H9 (cell line): ENCODE data around the gene PCDHGB2. TPM values are rescaled to one million over a fixed set of nuclear protein-coding genes. Genes with fewer than 3 reads are reported as not detected.
"Not testable (repeated sequence)": the region's sequence is repeated elsewhere in the genome, so short reads cannot be mapped to it uniquely, and the experiment has no call there.

Source experiments
- DNase-seq: peaks from one replicate; pipeline ENCODE4 v3.0.0-alpha.2; 2017
- H2AFZ ChIP-seq: one replicate; pipeline ENCODE4 v1.6.1; 2013; ENCODE audit warnings: mild to moderate bottlenecking, low read length, control low read depth, moderate library complexity
- H2AK5ac ChIP-seq: 2 replicates; pipeline ENCODE4 v1.6.1; 2013; ENCODE audit warnings: low read length, control low read depth, mixed read lengths; ENCODE audit not compliant: insufficient read length
- H2BK120ac ChIP-seq: one replicate; pipeline ENCODE4 v1.6.1; 2013; ENCODE audit warnings: low read depth, mild to moderate bottlenecking, low read length, control low read depth, inconsistent platforms; ENCODE audit not compliant: poor library complexity, severe bottlenecking
- H2BK12ac ChIP-seq: 2 replicates; pipeline ENCODE4 v1.6.1; 2013; ENCODE audit warnings: low read length, control low read depth, mixed read lengths, low read depth; ENCODE audit not compliant: insufficient read length
- H2BK15ac ChIP-seq: 2 replicates; pipeline ENCODE4 v1.6.1; 2013; ENCODE audit warnings: low read depth, low read length, control low read depth
- H2BK20ac ChIP-seq: one replicate; pipeline ENCODE4 v1.6.1; 2013; ENCODE audit warnings: low read depth, mild to moderate bottlenecking, low read length, control low read depth, inconsistent platforms; ENCODE audit not compliant: poor library complexity, severe bottlenecking
- H2BK5ac ChIP-seq: 2 replicates; pipeline ENCODE4 v1.6.1; 2013; ENCODE audit warnings: low read length, control low read depth, mixed read lengths; ENCODE audit not compliant: insufficient read length
- H3K14ac ChIP-seq: 2 replicates; pipeline ENCODE4 v1.6.1; 2013; ENCODE audit warnings: low read length, control low read depth; ENCODE audit not compliant: insufficient read depth
- H3K18ac ChIP-seq: 2 replicates; pipeline ENCODE4 v1.6.1; 2013; ENCODE audit warnings: low read depth, mild to moderate bottlenecking, mixed read lengths, low read length, control low read depth; ENCODE audit not compliant: insufficient read length
- H3K23ac ChIP-seq: 2 replicates; pipeline ENCODE4 v1.6.1; 2013; ENCODE audit warnings: low read length, control low read depth, mixed read lengths, low read depth; ENCODE audit not compliant: insufficient read length
- H3K23me2 ChIP-seq: 2 replicates; pipeline ENCODE4 v1.6.1; 2013; ENCODE audit warnings: low read depth, mild to moderate bottlenecking, mixed read lengths, low read length, control low read depth; ENCODE audit not compliant: insufficient read length, poor library complexity, severe bottlenecking
- H3K27ac ChIP-seq: 2 replicates; pipeline ENCODE4 v1.5.1; 2013; ENCODE audit warnings: low read length, control low read depth, mixed read lengths, low read depth; ENCODE audit not compliant: insufficient read length
- H3K27me3 ChIP-seq: 2 replicates; pipeline ENCODE4 v1.6.1; 2013; ENCODE audit warnings: low read length, control low read depth, inconsistent platforms; ENCODE audit not compliant: insufficient read depth
- H3K4ac ChIP-seq: 2 replicates; pipeline ENCODE4 v1.6.1; 2013; ENCODE audit warnings: low read depth, mild to moderate bottlenecking, control low read depth, inconsistent platforms, low read length, moderate library complexity
- H3K4me1 ChIP-seq: 2 replicates; pipeline ENCODE4 v1.6.1; 2013; ENCODE audit warnings: low read length, control low read depth, inconsistent platforms; ENCODE audit not compliant: insufficient read depth
- H3K4me2 ChIP-seq: 2 replicates; pipeline ENCODE4 v1.6.1; 2013; ENCODE audit warnings: low read length, control low read depth, mixed read lengths; ENCODE audit not compliant: insufficient read length, insufficient read depth
- H3K56ac ChIP-seq: 2 replicates; pipeline ENCODE4 v1.6.1; 2013; ENCODE audit warnings: low read depth, mild to moderate bottlenecking, mixed read lengths, low read length, control low read depth; ENCODE audit not compliant: insufficient read length
- H3K79me1 ChIP-seq: 2 replicates; pipeline ENCODE4 v1.6.1; 2013; ENCODE audit warnings: low read depth, mild to moderate bottlenecking, moderate library complexity, low read length, control low read depth, inconsistent platforms; ENCODE audit not compliant: insufficient read depth, poor library complexity, severe bottlenecking
- H3K79me2 ChIP-seq: 2 replicates; pipeline ENCODE4 v1.6.1; 2013; ENCODE audit warnings: low read length, control low read depth, inconsistent platforms; ENCODE audit not compliant: insufficient read depth
- H3K9ac ChIP-seq: 2 replicates; pipeline ENCODE4 v1.6.1; 2013; ENCODE audit warnings: low read length, control low read depth, mixed read lengths; ENCODE audit not compliant: insufficient read length; ENCODE audit errors: extremely low read depth
- H3K9me3 ChIP-seq: one replicate; pipeline ENCODE4 v1.6.1; 2013; ENCODE audit warnings: low read depth, low read length, inconsistent platforms; ENCODE audit not compliant: control insufficient read depth
- H3T11ph ChIP-seq: one replicate; pipeline ENCODE4 v1.6.1; 2013; ENCODE audit warnings: mild to moderate bottlenecking, low read length, control low read depth, inconsistent platforms
- H4K20me1 ChIP-seq: one replicate; pipeline ENCODE4 v1.6.1; 2013; ENCODE audit not compliant: control insufficient read depth, insufficient read length, insufficient read depth
- H4K5ac ChIP-seq: 2 replicates; pipeline ENCODE4 v1.6.1; 2013; ENCODE audit warnings: low read depth, mild to moderate bottlenecking, mixed read lengths, low read length, control low read depth; ENCODE audit not compliant: insufficient read length
- H4K8ac ChIP-seq: replicated peaks from 2 replicates; pipeline ENCODE4 v1.6.1; 2013; ENCODE audit warnings: low read length, control low read depth, mixed read lengths, low read depth; ENCODE audit not compliant: insufficient read length
- H4K91ac ChIP-seq: 2 replicates; pipeline ENCODE4 v1.6.1; 2013; ENCODE audit warnings: low read depth, mild to moderate bottlenecking, moderate library complexity, mixed read lengths, low read length, control low read depth; ENCODE audit not compliant: insufficient read length
- H3K27ac Mint-ChIP-seq, 3 experiments: 2 replicates in 2 of 3; 3 replicates in 1 of 3; pipeline ENCODE4 v1.8.0; 2020 to 2021; ENCODE audit warnings: mixed read lengths in 3 of 3, mild to moderate bottlenecking in 1 of 3, moderate library complexity in 1 of 3
- H3K27me3 Mint-ChIP-seq: 2 replicates; pipeline ENCODE4 v1.8.0; 2021; ENCODE audit warnings: low read depth, mild to moderate bottlenecking, moderate library complexity, mixed read lengths
- H3K36me3 Mint-ChIP-seq, 3 experiments: 2 replicates in 2 of 3; 3 replicates in 1 of 3; pipeline ENCODE4 v1.8.0; 2020 to 2021; ENCODE audit warnings: low read depth in 3 of 3, mixed read lengths in 3 of 3; ENCODE audit not compliant: insufficient read depth in 1 of 3
- H3K4me1 Mint-ChIP-seq, 2 experiments: 2 replicates each; pipeline ENCODE4 v1.8.0; 2020; ENCODE audit warnings: mixed read lengths in 2 of 2
- H3K4me3 Mint-ChIP-seq, 2 experiments: 2 replicates in 1 of 2; 3 replicates in 1 of 2; pipeline ENCODE4 v1.8.0; 2020 to 2021; ENCODE audit warnings: mild to moderate bottlenecking in 2 of 2, mixed read lengths in 2 of 2, moderate library complexity in 1 of 2
- H3K9me3 Mint-ChIP-seq, 2 experiments: 2 replicates in 1 of 2; 3 replicates in 1 of 2; pipeline ENCODE4 v1.8.0; 2020; ENCODE audit warnings: mild to moderate bottlenecking in 2 of 2, mixed read lengths in 2 of 2, moderate library complexity in 1 of 2
- WGBS: extraction: QIAGEN DNeasy Blood & Tissue Kit; methylation state at CpG from one replicate; pipeline ENCODE4 v1.1.7; 2013; ENCODE audit warnings: missing lambda C conversion rate, low lambda C conversion rate, mixed read lengths; ENCODE audit not compliant: insufficient read length; ENCODE audit errors: extremely low coverage; 5-methylcytosine and 5-hydroxymethylcytosine counted together
- total RNA-seq: library from RNA; stranded (reverse); gene quantifications from 2 replicates; pipeline ENCODE4 v1.2.1, GENCODE V29; 2021
- TF ChIP-seq, protein P1 (sequence below): fragments of 200-600 bp; sonication (generic); conservative IDR thresholded peaks from 3 replicates; pipeline ENCODE4 v1.8.0; 2021; ENCODE audit warnings: antibody characterized with exemption, mild to moderate bottlenecking

Gene PCDHGB2
- total RNA-seq, 1 experiment from 2014 or later, result 3.8 TPM

- not testable (repeated sequence) for H3K4me1 Mint-ChIP-seq, H3K23ac ChIP-seq, H3K27ac ChIP-seq, H4K5ac ChIP-seq, H4K8ac ChIP-seq, H2BK12ac ChIP-seq, H2BK120ac ChIP-seq, H2BK20ac ChIP-seq, H3K27me3 Mint-ChIP-seq, H4K20me1 ChIP-seq, H3K27ac Mint-ChIP-seq, H3K27me3 ChIP-seq, H3K4me2 ChIP-seq, H2BK5ac ChIP-seq, H3K79me2 ChIP-seq, H3K18ac ChIP-seq, H2BK15ac ChIP-seq, H3K4ac ChIP-seq, H3K9ac ChIP-seq, H3K79me1 ChIP-seq, H2AFZ ChIP-seq, H3K56ac ChIP-seq, H2AK5ac ChIP-seq, H3K4me1 ChIP-seq, H4K91ac ChIP-seq, H3K23me2 ChIP-seq, H3T11ph ChIP-seq, H3K14ac ChIP-seq
- Mint-ChIP-seq H3K9me3 (peaks cover 54 to 72% of the 10 kb centered on the region in 2 experiments), H3K4me3 (peak within 1 kb of the TSS in 1 of 2 experiments; percentile 57; a peak in 2 of 5 replicates), H3K36me3 (peaks cover 26 to 51% (median 50%) of the 10 kb centered on the region in 3 experiments)
- TF ChIP-seq, protein P1, sequence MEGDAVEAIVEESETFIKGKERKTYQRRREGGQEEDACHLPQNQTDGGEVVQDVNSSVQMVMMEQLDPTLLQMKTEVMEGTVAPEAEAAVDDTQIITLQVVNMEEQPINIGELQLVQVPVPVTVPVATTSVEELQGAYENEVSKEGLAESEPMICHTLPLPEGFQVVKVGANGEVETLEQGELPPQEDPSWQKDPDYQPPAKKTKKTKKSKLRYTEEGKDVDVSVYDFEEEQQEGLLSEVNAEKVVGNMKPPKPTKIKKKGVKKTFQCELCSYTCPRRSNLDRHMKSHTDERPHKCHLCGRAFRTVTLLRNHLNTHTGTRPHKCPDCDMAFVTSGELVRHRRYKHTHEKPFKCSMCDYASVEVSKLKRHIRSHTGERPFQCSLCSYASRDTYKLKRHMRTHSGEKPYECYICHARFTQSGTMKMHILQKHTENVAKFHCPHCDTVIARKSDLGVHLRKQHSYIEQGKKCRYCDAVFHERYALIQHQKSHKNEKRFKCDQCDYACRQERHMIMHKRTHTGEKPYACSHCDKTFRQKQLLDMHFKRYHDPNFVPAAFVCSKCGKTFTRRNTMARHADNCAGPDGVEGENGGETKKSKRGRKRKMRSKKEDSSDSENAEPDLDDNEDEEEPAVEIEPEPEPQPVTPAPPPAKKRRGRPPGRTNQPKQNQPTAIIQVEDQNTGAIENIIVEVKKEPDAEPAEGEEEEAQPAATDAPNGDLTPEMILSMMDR, result peak; percentile 61
- peak; percentile 47 for DNase-seq
- peaks cover 36% of the 10 kb centered on the region for H3K9me3 ChIP-seq
- whole genome bisulfite sequencing, result no CpG with 5 or more reads among the region's 43 CpGs
These were observed 38.2 kb downstream of the PCDHGB2 start, which contains the start of gene PCDHGB5 for GRCh38 chr5:141397756-141398551. Gene PCDHGB5, plus strand, starts transcription at chr5:141397947. Its CDS starts 181 bp downstream, at chr5:141398128.
